Measurements from ENCODE around the gene RSPO1.
"Not testable (repeated sequence)": the region's sequence is repeated elsewhere in the genome, so short reads cannot be mapped to it uniquely, and the experiment has no call there.

RSPO1 gene

GRCh38 chr1:37634244-37634991, at the start of gene RSPO1:
Gene RSPO1 (minus strand): TSS chr1:37634892. CDS start chr1:37629661, 5,231 bp downstream.
- no peaks in the 10 kb centered on the region for H3F3A ChIP-seq (ENCODE audit: insufficient read depth, low read length)
- DNase-seq: no peak
- TF ChIP-seq CTCF (IDR thresholded peaks at IDR 0.05; ENCODE audit: low read length) (no peak), EZH2phosphoT487 (IDR thresholded peaks at IDR 0.05; ENCODE audit: low read length) (no peak), EZH2 (optimal IDR thresholded peaks at IDR 0.05; ENCODE audit: low read depth, low read length) (no peak)
- H3K9me2 ChIP-seq (replicated peaks; ENCODE audit: insufficient read depth, low read length): no peaks in the 10 kb centered on the region
- no peaks in the 10 kb centered on the region for H3K9me3 ChIP-seq (replicated peaks; ENCODE audit: insufficient read depth, low read length)
- no peak within 1 kb of the TSS for H3K4me3 ChIP-seq (ENCODE audit: low read length)
- no peak within 1 kb of the TSS for H3K27ac ChIP-seq (ENCODE audit: low read length)
- H4K20me1 ChIP-seq (ENCODE audit: insufficient read depth, low read length): no peaks in the 10 kb centered on the region
- no peaks in the 10 kb centered on the region for H3K36me3 ChIP-seq (replicated peaks; ENCODE audit: insufficient read depth, low read length)
- H3K79me2 ChIP-seq (ENCODE audit: low read length): no peaks in the 10 kb centered on the region
- peaks cover 67% of the 10 kb centered on the region for H3K27me3 ChIP-seq (replicated peaks; ENCODE audit: insufficient read depth, low read length)
- peaks cover 10% of the 10 kb centered on the region; the same call in 1 of the 2 replicates for H3K4me1 ChIP-seq (ENCODE audit: low read length)
- H2AFZ ChIP-seq (ENCODE audit: low read length): no peak within 1 kb of the TSS
- no peak within 1 kb of the TSS for H3K4me2 ChIP-seq (ENCODE audit: low read depth, low read length)
- H3K9ac ChIP-seq (ENCODE audit: low read length): no peak within 1 kb of the TSS

GRCh38 chr1:37684182-37684581, 49.5 kb upstream of the RSPO1 start:
- Histone ChIP-seq H3K4me1 (ENCODE audit: low read length) (peaks cover 26% of the 10 kb centered on the region), H3K79me2 (ENCODE audit: low read length) (peaks cover 30% of the 10 kb centered on the region), H3K27ac (ENCODE audit: low read length) (peak overlapping the region; percentile 45; the same call in 1 of the 2 replicates), H3F3A (ENCODE audit: insufficient read depth, low read length) (peaks cover 25% of the 10 kb centered on the region), H3K4me2 (ENCODE audit: low read depth, low read length) (peak overlapping the region; percentile 25)
- H3K36me3 ChIP-seq (replicated peaks; ENCODE audit: insufficient read depth, low read length); H3K9ac ChIP-seq (ENCODE audit: low read length); H2AFZ ChIP-seq (ENCODE audit: low read length); H4K20me1 ChIP-seq (ENCODE audit: insufficient read depth, low read length); H3K9me2 ChIP-seq (replicated peaks; ENCODE audit: insufficient read depth, low read length); H3K27me3 ChIP-seq (replicated peaks; ENCODE audit: insufficient read depth, low read length); H3K4me3 ChIP-seq (ENCODE audit: low read length); H3K9me3 ChIP-seq (replicated peaks; ENCODE audit: insufficient read depth, low read length): not testable (repeated sequence)
- peak; percentile 71 for DNase-seq

- Histone ChIP-seq H4K20me1 (ENCODE audit: insufficient read depth, low read length) (0 out of 2 replicates have a peak, but pooled peaks cover 3% of the 10 kb centered on the region), H3K4me1 (ENCODE audit: low read length) (peaks cover 38% of the 10 kb centered on the region), H3K4me2 (ENCODE audit: low read depth, low read length) (no peak overlapping the region), H3K9me2 (replicated peaks; ENCODE audit: insufficient read depth, low read length) (no peaks in the 10 kb centered on the region), H3K9me3 (replicated peaks; ENCODE audit: insufficient read depth, low read length) (no peaks in the 10 kb centered on the region), H3K79me2 (ENCODE audit: low read length) (0 out of 2 replicates have a peak, but pooled peaks cover 15% of the 10 kb centered on the region), H3K9ac (ENCODE audit: low read length) (no peak overlapping the region), H3K27me3 (replicated peaks; ENCODE audit: insufficient read depth, low read length) (no peaks in the 10 kb centered on the region), H3K4me3 (ENCODE audit: low read length) (no peak overlapping the region), H3K36me3 (replicated peaks; ENCODE audit: insufficient read depth, low read length) (0 out of 2 replicates have a peak, but pooled peaks cover 4% of the 10 kb centered on the region), H3K27ac (ENCODE audit: low read length) (no peak overlapping the region), H3F3A (ENCODE audit: insufficient read depth, low read length) (peaks cover 37% of the 10 kb centered on the region), H2AFZ (ENCODE audit: low read length) (no peak overlapping the region)
- TF ChIP-seq CTCF (IDR thresholded peaks at IDR 0.05; ENCODE audit: low read length) (peak; percentile 91), EZH2phosphoT487 (IDR thresholded peaks at IDR 0.05; ENCODE audit: low read length) (no peak)
- peak; percentile 72 for DNase-seq
Observed at GRCh38 chr1:37682334-37682987, 47.8 kb upstream of the RSPO1 start.

All from MM.1S (cell line).